ENCODE data around the gene PAPLN. TPM values are rescaled to one million over a fixed set of nuclear protein-coding genes. Genes with fewer than 3 reads are reported as not detected.

PAPLN gene
- total and polyA plus RNA-seq, 9 of the 15 experiments (the other 6 are each of a cell fraction or from before 2014, with no cell fraction given), result 0.43 to 3.5 (median 1.7) TPM

DNA sequence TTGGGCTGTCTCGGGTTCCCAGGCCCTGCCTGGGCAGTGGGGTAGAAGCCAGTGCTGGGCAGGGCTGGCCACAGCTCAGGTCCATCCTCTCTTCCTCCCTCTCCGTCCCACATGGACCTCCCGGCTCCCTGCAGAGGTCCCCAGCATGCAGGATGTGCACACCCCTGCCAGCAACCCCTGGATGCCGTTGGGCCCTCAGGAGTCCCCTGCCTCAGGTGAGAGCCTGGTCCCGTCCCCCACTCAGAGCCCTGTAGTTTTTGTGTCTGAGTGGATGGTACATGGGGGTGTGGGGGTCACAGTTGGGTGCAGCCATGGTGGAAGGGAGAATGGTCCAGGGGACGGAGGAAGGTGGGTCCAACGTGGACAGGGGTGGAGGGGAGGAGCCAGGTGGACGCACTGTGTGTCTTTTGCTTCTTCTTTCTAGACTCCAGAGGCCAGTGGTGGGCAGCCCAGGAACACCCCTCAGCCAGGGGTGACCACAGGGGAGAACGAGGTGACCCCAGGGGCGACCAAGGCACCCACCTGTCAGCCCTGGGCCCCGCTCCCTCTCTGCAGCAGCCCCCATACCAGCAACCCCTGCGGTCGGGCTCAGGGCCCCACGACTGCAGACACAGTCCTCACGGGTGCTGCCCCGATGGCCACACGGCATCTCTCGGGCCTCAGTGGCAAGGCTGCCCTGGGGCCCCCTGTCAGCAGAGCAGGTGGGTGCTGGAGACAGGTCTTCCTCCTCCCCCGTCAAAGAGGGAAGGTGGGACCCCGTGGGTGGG lies 21.7 kb downstream of the PAPLN start:
- ATAC-seq (no peak), DNase-seq (ENCODE audit: extremely low read depth in 1 of 4, low spot score in 3 of 4) (no peak), FAIRE-seq (no peak)
- BruUV-seq (replicated peaks), result no TSS peak
- Histone ChIP-seq H3K9ac (ENCODE audit: insufficient read depth in 1 of 2, low read depth in 2 of 2, low read length in 2 of 2) (no peak overlapping the region), H3K4me3 (no peak overlapping the region), H3K9me3 (replicated peaks; ENCODE audit: control insufficient read depth, insufficient read depth, low read depth, low read length) (no peaks in the 10 kb centered on the region), H3K79me2 (ENCODE audit: control insufficient read depth, insufficient read depth, low read length) (no peaks in the 10 kb centered on the region), H2AFZ (ENCODE audit: low read depth, low read length) (no peak overlapping the region), H3K4me1 (replicated peaks in 1 of 2; ENCODE audit: control insufficient read depth in 2 of 2, insufficient read depth in 2 of 2, low read length in 2 of 2) (peaks cover 0 to 17% of the 10 kb centered on the region in 2 experiments; a peak in 2 of 5 replicates), H3K27me3 (ENCODE audit: control insufficient read depth in 2 of 2, insufficient read depth in 2 of 2, low read length in 2 of 2) (no peaks in the 10 kb centered on the region), H3K9me1 (ENCODE audit: control insufficient read depth, insufficient read depth, low read length) (no peaks in the 10 kb centered on the region), H3K27ac (ENCODE audit: extremely low read depth, low read depth, low read length) (no peak overlapping the region), H3K4me2 (ENCODE audit: insufficient read depth, low read length) (no peak overlapping the region), H4K20me1 (replicated peaks; ENCODE audit: control insufficient read depth, insufficient read depth, low read length) (no peaks in the 10 kb centered on the region), H3K36me3 (ENCODE audit: control insufficient read depth, insufficient read depth, low read length) (no peaks in the 10 kb centered on the region)
- ChIA-PET POLR2A (interaction anchor here (0.6 kb wide), 1 partner anchor 202 kb away, joined by 3 read pairs; no protein-coding TSS in a partner anchor), CTCF (ENCODE audit: low intra/inter-chr PET ratio) (no interaction called here)
- intact Hi-C loops (cut with micrococcal nuclease) (no loop called here), in situ Hi-C loops (cut with MboI) (no loop called here)
- 36% methylated on average over 9 of the region's 20 CpGs for WGBS (ENCODE audit: insufficient coverage, low coverage, missing lambda C conversion rate)
- no peak for TF ChIP-seq HNRNPUL1 (IDR thresholded peaks at IDR 0.05; ENCODE audit: low read length)
- no peak for TF ChIP-seq CAMTA2 (CRISPR knock-in tag; conservative IDR thresholded peaks at IDR 0.05)
- TF ChIP-seq, protein P1, sequence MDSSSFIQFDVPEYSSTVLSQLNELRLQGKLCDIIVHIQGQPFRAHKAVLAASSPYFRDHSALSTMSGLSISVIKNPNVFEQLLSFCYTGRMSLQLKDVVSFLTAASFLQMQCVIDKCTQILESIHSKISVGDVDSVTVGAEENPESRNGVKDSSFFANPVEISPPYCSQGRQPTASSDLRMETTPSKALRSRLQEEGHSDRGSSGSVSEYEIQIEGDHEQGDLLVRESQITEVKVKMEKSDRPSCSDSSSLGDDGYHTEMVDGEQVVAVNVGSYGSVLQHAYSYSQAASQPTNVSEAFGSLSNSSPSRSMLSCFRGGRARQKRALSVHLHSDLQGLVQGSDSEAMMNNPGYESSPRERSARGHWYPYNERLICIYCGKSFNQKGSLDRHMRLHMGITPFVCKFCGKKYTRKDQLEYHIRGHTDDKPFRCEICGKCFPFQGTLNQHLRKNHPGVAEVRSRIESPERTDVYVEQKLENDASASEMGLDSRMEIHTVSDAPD (CRISPR knock-in tag; IDR thresholded peaks at IDR 0.05), result no peak
- TF ChIP-seq FOXA3 (CRISPR knock-in tag; conservative IDR thresholded peaks at IDR 0.05 in 1 of 2, IDR thresholded peaks at IDR 0.05 in 1 of 2), result no peak
- TF ChIP-seq DDX20 (tag; IDR thresholded peaks at IDR 0.05; ENCODE audit: low read depth), result no peak
- no peak for TF ChIP-seq ZNF23 (CRISPR knock-in tag; IDR thresholded peaks at IDR 0.05)
- TF ChIP-seq, protein P2, sequence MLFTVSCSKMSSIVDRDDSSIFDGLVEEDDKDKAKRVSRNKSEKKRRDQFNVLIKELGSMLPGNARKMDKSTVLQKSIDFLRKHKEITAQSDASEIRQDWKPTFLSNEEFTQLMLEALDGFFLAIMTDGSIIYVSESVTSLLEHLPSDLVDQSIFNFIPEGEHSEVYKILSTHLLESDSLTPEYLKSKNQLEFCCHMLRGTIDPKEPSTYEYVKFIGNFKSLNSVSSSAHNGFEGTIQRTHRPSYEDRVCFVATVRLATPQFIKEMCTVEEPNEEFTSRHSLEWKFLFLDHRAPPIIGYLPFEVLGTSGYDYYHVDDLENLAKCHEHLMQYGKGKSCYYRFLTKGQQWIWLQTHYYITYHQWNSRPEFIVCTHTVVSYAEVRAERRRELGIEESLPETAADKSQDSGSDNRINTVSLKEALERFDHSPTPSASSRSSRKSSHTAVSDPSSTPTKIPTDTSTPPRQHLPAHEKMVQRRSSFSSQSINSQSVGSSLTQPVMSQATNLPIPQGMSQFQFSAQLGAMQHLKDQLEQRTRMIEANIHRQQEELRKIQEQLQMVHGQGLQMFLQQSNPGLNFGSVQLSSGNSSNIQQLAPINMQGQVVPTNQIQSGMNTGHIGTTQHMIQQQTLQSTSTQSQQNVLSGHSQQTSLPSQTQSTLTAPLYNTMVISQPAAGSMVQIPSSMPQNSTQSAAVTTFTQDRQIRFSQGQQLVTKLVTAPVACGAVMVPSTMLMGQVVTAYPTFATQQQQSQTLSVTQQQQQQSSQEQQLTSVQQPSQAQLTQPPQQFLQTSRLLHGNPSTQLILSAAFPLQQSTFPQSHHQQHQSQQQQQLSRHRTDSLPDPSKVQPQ (CRISPR knock-in tag; IDR thresholded peaks at IDR 0.05; ENCODE audit: borderline replicate concordance), result no peak
- TF ChIP-seq, protein P3, sequence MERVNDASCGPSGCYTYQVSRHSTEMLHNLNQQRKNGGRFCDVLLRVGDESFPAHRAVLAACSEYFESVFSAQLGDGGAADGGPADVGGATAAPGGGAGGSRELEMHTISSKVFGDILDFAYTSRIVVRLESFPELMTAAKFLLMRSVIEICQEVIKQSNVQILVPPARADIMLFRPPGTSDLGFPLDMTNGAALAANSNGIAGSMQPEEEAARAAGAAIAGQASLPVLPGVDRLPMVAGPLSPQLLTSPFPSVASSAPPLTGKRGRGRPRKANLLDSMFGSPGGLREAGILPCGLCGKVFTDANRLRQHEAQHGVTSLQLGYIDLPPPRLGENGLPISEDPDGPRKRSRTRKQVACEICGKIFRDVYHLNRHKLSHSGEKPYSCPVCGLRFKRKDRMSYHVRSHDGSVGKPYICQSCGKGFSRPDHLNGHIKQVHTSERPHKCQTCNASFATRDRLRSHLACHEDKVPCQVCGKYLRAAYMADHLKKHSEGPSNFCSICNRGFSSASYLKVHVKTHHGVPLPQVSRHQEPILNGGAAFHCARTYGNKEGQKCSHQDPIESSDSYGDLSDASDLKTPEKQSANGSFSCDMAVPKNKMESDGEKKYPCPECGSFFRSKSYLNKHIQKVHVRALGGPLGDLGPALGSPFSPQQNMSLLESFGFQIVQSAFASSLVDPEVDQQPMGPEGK (CRISPR knock-in tag; IDR thresholded peaks at IDR 0.05; ENCODE audit: borderline replicate concordance), result no peak
- TF ChIP-seq ETV5 (CRISPR knock-in tag; IDR thresholded peaks at IDR 0.05; ENCODE audit: low read depth), result no peak
- TF ChIP-seq, protein P4, sequence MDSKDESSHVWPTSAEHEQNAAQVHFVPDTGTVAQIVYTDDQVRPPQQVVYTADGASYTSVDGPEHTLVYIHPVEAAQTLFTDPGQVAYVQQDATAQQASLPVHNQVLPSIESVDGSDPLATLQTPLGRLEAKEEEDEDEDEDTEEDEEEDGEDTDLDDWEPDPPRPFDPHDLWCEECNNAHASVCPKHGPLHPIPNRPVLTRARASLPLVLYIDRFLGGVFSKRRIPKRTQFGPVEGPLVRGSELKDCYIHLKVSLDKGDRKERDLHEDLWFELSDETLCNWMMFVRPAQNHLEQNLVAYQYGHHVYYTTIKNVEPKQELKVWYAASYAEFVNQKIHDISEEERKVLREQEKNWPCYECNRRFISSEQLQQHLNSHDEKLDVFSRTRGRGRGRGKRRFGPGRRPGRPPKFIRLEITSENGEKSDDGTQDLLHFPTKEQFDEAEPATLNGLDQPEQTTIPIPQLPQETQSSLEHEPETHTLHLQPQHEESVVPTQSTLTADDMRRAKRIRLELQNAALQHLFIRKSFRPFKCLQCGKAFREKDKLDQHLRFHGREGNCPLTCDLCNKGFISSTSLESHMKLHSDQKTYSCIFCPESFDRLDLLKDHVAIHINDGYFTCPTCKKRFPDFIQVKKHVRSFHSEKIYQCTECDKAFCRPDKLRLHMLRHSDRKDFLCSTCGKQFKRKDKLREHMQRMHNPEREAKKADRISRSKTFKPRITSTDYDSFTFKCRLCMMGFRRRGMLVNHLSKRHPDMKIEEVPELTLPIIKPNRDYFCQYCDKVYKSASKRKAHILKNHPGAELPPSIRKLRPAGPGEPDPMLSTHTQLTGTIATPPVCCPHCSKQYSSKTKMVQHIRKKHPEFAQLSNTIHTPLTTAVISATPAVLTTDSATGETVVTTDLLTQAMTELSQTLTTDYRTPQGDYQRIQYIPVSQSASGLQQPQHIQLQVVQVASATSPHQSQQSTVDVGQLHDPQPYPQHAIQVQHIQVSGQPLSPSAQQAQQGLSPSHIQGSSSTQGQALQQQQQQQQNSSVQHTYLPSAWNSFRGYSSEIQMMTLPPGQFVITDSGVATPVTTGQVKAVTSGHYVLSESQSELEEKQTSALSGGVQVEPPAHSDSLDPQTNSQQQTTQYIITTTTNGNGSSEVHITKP (IDR thresholded peaks at IDR 0.05; ENCODE audit: partially characterized antibody), result no peak
- no peak for TF ChIP-seq DIDO1 (tag; IDR thresholded peaks at IDR 0.05; ENCODE audit: low read depth)
